OCI-LY3 (cell line): ENCODE measurements around the gene TBL3.

Source experiments
- H2AFZ ChIP-seq: fragments of 200-600, 300-600 bp; shearing (Covaris generic); 2 replicates; pipeline ENCODE4 v1.6.0; 2014; ENCODE audit warnings: antibody characterized with exemption, low read depth, low read length
- H3K27ac ChIP-seq: fragments of 200-600, 300-600 bp; sonication (generic); 2 replicates; pipeline ENCODE4 v1.5.1; 2014; ENCODE audit warnings: mild to moderate bottlenecking, low read length, moderate library complexity, mixed read lengths
- H3K27me3 ChIP-seq: fragments of 200-600, 300-600 bp; sonication (generic); 2 replicates; pipeline ENCODE4 v1.6.1; 2014; ENCODE audit warnings: low read depth, low read length, mixed read lengths
- H3K36me3 ChIP-seq: fragments of 200-600, 300-600 bp; sonication (generic); replicated peaks from 2 replicates; pipeline ENCODE3; 2014; ENCODE audit warnings: low read depth, low read length, mixed read lengths
- H3K4me1 ChIP-seq: fragments of 300-600, 200-600 bp; sonication (generic); 2 replicates; pipeline ENCODE4 v1.6.1; 2014; ENCODE audit warnings: low read length, mixed read lengths
- H3K4me2 ChIP-seq: fragments of 200-600, 300-600 bp; sonication (generic); 2 replicates; pipeline ENCODE4 v1.6.1; 2014; ENCODE audit warnings: low read length, mixed read lengths
- H3K4me3 ChIP-seq: fragments of 300-600, 200-600 bp; sonication (generic); 2 replicates; pipeline ENCODE4 v1.5.1; 2014; ENCODE audit warnings: antibody characterized with exemption, mild to moderate bottlenecking, low read length, moderate library complexity
- H3K79me2 ChIP-seq: fragments of 300-600, 200-600 bp; shearing (Covaris generic); 2 replicates; pipeline ENCODE4 v1.6.1; 2014; ENCODE audit warnings: mild to moderate bottlenecking, low read length, mixed read lengths
- H3K9ac ChIP-seq: fragments of 300-600, 200-600 bp; shearing (Covaris generic); 2 replicates; pipeline ENCODE4 v1.6.0; 2014; ENCODE audit warnings: mild to moderate bottlenecking, low read length, moderate library complexity
- H3K9me3 ChIP-seq: fragments of 200-600, 300-600 bp; shearing (Covaris generic); 2 replicates; pipeline ENCODE4 v1.6.1; 2014; ENCODE audit warnings: low read length, mixed read lengths; ENCODE audit not compliant: insufficient read depth
- H4K20me1 ChIP-seq: fragments of 200-600, 300-600 bp; sonication (generic); 2 replicates; pipeline ENCODE4 v1.6.1; 2016; ENCODE audit warnings: low read length, mixed read lengths; ENCODE audit not compliant: insufficient read depth
- EZH2phosphoT487 ChIP-seq: fragments of 200-600 bp; shearing (Covaris generic); IDR thresholded peaks from 2 replicates; pipeline ENCODE4 v1.6.1; 2018; ENCODE audit warnings: antibody characterized with exemption, mixed run types, low read depth
- TF ChIP-seq, protein P1 (sequence below): fragments of 200-600, 300-600 bp; sonication (generic); IDR thresholded peaks from 2 replicates; pipeline ENCODE4 v1.5.1; 2014; ENCODE audit warnings: antibody characterized with exemption, low read length, low read depth

The TBL3 gene

DNA sequence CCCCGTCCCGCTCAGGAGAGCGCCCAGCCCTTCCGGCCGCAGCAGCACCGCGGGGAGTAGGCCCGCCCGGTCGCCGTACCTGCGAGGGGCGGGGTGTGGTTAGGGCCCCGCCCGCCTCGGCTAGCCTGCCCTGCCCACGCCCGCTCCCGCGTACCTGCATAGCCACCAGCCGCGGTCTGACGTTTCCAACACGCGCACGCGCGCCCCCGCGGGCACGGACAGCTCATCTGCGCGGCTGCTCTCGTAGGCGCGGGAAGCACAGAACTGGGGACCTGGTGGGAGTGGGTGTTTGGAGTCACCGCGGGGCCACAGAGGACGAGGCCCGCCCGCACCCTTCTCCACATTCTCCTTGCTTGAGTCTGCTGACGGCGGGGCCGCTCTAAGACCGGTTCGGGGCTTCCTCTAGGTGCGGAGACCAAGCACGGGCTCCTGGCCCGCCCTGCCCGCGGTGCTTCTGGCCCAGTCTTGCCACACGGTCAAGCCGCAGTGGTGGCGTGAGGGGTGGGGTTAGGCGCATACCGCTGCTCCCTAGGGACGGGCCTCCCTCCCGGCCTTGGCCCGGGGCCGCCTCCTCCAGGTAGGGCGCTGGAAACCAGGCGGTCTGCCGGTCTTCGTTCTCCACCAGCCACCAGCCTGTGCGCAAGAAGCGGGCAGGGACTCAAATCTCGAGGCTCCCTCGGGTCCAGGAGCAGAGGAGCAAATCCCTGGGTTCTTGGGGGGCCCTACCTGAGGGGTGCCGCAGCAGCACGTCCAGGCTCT is 7.6 kb downstream of the TBL3 start:
- no peaks in the 10 kb centered on the region for H3K4me1 ChIP-seq
- no peaks in the 10 kb centered on the region for H3K27me3 ChIP-seq
- TF ChIP-seq, protein P1, sequence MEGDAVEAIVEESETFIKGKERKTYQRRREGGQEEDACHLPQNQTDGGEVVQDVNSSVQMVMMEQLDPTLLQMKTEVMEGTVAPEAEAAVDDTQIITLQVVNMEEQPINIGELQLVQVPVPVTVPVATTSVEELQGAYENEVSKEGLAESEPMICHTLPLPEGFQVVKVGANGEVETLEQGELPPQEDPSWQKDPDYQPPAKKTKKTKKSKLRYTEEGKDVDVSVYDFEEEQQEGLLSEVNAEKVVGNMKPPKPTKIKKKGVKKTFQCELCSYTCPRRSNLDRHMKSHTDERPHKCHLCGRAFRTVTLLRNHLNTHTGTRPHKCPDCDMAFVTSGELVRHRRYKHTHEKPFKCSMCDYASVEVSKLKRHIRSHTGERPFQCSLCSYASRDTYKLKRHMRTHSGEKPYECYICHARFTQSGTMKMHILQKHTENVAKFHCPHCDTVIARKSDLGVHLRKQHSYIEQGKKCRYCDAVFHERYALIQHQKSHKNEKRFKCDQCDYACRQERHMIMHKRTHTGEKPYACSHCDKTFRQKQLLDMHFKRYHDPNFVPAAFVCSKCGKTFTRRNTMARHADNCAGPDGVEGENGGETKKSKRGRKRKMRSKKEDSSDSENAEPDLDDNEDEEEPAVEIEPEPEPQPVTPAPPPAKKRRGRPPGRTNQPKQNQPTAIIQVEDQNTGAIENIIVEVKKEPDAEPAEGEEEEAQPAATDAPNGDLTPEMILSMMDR = no peak
- TF ChIP-seq EZH2phosphoT487 = no peak
- H3K36me3 ChIP-seq = peaks cover 21% of the 10 kb centered on the region
- no peak overlapping the region for H3K4me3 ChIP-seq
- H3K9me3 ChIP-seq = no peaks in the 10 kb centered on the region
- no peak overlapping the region for H3K27ac ChIP-seq
- no peaks in the 10 kb centered on the region for H4K20me1 ChIP-seq
- H2AFZ ChIP-seq = no peak overlapping the region
- no peaks in the 10 kb centered on the region; the same call in 1 of the 2 replicates for H3K79me2 ChIP-seq
- H3K9ac ChIP-seq = no peak overlapping the region
- H3K4me2 ChIP-seq = no peak overlapping the region

DNA sequence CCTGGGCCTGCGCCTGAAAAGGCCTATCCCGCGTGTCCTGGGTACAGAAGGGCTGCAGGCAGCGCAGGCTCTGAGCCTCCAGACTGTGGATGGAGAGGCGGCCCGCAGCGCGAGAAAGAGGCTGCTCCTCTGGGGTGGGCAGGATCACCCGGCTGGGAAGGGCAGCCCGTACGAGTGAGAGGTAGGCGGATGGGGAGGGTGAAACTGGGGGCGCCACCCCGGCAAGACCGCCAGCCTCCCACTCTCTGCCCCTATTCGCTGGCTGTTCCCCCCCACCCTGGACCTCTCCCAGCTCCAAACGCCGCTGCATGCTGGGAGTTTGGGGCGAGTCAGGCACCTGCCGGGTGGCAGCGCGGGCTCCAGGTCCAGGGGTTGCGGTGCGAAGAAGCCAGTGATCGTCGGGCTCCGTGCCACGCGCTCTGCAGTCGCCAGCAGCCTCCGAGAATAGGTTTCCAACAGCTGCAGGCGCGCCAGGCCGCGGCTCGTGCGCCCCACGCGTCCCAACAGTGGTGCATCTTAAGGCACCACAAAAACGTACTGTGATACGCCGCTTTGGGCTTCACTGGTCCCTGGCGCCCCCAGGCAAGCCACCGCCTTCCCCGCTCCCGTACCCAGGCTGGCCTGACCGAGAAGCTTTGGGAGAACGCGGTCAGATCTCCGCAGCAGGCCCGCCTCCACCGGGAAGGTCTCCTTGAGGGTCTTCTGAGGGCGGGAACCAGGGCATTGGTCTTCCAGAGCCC is 8.3 kb downstream of the TBL3 start:
- Histone ChIP-seq H3K4me1 (peaks cover 3% of the 10 kb centered on the region), H3K4me3 (no peak overlapping the region), H3K9ac (no peak overlapping the region), H3K27ac (no peak overlapping the region), H3K36me3 (peaks cover 15% of the 10 kb centered on the region), H3K27me3 (no peaks in the 10 kb centered on the region), H3K9me3 (no peaks in the 10 kb centered on the region), H2AFZ (no peak overlapping the region), H3K79me2 (peaks cover 5% of the 10 kb centered on the region), H3K4me2 (no peak overlapping the region), H4K20me1 (no peaks in the 10 kb centered on the region)
- TF ChIP-seq EZH2phosphoT487 = no peak
- TF ChIP-seq, protein P1 = no peak

DNA sequence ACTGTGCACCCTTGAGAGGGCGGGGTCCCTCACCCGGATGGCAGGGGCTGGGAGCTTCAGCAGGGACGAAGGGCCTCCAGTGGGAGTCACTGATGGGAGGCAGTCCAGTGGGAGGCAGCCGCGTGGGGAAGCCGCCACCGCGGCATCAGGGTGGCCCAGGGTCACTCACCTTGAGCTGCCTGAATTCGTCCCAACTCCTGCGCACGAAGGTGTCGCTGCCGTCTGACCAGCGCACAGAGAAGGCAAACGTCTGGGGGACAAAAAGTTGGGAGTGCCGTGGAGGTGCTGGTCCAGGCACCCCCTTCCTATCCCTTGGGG is 8.9 kb downstream of the TBL3 start:
- peaks cover 9% of the 10 kb centered on the region for H3K4me1 ChIP-seq
- H3K79me2 ChIP-seq = peaks cover 11% of the 10 kb centered on the region
- peaks cover 17% of the 10 kb centered on the region for H3K36me3 ChIP-seq
- TF ChIP-seq EZH2phosphoT487 = no peak
- TF ChIP-seq, protein P1 = no peak
- H2AFZ ChIP-seq = no peak overlapping the region
- H3K4me2 ChIP-seq = no peak overlapping the region
- H3K27me3 ChIP-seq = no peaks in the 10 kb centered on the region
- no peak overlapping the region for H3K9ac ChIP-seq
- H4K20me1 ChIP-seq = no peaks in the 10 kb centered on the region
- no peak overlapping the region for H3K27ac ChIP-seq
- no peak overlapping the region for H3K4me3 ChIP-seq
- no peaks in the 10 kb centered on the region for H3K9me3 ChIP-seq

- H3K9me3 ChIP-seq = no peaks in the 10 kb centered on the region
- peaks cover 17% of the 10 kb centered on the region for H3K36me3 ChIP-seq
- H4K20me1 ChIP-seq = no peaks in the 10 kb centered on the region
- peaks cover 10% of the 10 kb centered on the region for H3K4me1 ChIP-seq
- peaks cover 12% of the 10 kb centered on the region for H3K79me2 ChIP-seq
- no peak within 1 kb of the TSS for H2AFZ ChIP-seq
- TF ChIP-seq EZH2phosphoT487 = no peak
- TF ChIP-seq, protein P1 = no peak
- no peak within 1 kb of the TSS for H3K9ac ChIP-seq
- no peak within 1 kb of the TSS for H3K4me2 ChIP-seq
- H3K4me3 ChIP-seq = no peak within 1 kb of the TSS
- no peak within 1 kb of the TSS for H3K27ac ChIP-seq
- no peaks in the 10 kb centered on the region for H3K27me3 ChIP-seq
These were observed 9.6 kb downstream of the TBL3 start, which contains the start of gene NOXO1 for GRCh38 chr16:1981398-1981836. Gene NOXO1, minus strand, starts transcription at chr16:1981469. Its CDS starts 290 bp downstream, at chr16:1981179.
